ENCODE measurements around the gene ETNK2. TPM values are rescaled to one million over a fixed set of nuclear protein-coding genes. Genes with fewer than 3 reads are reported as not detected.

ETNK2 gene
- total and polyA plus RNA-seq, 2 of the 13 experiments (the other 11 are each of a cell fraction or from before 2014, with no cell fraction given): 15.5 to 42.8 TPM

DNA sequence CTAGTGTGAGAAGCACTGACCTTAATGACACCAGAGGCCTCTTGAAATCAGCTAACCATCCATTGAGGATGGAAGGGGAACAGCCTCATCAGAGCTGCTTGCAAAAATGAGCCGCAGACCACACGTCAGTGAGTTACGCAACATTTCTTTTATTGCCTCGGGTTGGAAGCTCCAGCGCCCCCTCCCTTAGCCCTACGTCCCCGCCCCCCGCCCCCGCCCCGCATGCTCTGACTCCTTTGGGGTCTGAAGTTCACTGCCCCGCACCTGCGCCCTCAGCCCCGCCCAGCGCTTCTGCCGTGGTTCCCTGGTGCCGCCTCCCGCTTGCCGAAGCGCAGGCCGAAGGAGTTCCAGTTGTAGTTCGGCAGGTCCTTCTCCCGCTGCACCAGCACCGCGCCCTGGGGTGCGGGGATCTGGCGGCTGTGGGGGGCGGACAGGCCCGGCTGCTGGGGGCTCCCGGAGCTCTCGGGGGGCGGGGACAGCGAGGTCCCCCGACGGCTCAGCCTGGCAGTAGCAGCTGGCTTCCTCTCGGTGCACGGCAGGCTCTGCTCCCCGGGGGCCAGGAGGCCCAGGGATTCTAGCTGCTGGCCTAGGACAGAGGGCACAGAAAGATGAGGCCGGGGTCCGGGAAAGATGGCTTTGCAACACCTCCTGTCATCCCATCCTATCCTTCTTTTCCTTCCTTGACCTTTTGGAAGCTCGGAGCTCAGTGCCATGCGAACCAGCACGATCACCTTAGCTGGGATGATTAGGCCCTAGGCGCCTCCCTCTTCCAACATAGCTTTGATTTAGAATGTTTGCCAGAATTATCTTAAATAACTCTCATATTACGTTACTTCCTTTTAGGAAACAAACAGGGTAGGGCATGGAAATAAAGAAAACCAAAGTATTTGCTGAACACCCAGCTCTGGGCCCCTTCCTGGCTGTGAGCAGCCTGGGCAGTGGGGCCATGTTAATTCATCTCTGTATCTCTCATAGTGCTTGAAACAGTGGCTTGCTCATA lies 38.7 kb upstream of the ETNK2 start (continued):
- TF ChIP-seq, protein P1, sequence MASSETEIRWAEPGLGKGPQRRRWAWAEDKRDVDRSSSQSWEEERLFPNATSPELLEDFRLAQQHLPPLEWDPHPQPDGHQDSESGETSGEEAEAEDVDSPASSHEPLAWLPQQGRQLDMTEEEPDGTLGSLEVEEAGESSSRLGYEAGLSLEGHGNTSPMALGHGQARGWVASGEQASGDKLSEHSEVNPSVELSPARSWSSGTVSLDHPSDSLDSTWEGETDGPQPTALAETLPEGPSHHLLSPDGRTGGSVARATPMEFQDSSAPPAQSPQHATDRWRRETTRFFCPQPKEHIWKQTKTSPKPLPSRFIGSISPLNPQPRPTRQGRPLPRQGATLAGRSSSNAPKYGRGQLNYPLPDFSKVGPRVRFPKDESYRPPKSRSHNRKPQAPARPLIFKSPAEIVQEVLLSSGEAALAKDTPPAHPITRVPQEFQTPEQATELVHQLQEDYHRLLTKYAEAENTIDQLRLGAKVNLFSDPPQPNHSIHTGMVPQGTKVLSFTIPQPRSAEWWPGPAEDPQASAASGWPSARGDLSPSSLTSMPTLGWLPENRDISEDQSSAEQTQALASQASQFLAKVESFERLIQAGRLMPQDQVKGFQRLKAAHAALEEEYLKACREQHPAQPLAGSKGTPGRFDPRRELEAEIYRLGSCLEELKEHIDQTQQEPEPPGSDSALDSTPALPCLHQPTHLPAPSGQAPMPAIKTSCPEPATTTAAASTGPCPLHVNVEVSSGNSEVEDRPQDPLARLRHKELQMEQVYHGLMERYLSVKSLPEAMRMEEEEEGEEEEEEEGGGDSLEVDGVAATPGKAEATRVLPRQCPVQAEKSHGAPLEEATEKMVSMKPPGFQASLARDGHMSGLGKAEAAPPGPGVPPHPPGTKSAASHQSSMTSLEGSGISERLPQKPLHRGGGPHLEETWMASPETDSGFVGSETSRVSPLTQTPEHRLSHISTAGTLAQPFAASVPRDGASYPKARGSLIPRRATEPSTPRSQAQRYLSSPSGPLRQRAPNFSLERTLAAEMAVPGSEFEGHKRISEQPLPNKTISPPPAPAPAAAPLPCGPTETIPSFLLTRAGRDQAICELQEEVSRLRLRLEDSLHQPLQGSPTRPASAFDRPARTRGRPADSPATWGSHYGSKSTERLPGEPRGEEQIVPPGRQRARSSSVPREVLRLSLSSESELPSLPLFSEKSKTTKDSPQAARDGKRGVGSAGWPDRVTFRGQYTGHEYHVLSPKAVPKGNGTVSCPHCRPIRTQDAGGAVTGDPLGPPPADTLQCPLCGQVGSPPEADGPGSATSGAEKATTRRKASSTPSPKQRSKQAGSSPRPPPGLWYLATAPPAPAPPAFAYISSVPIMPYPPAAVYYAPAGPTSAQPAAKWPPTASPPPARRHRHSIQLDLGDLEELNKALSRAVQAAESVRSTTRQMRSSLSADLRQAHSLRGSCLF (CRISPR knock-in tag; IDR thresholded peaks at IDR 0.05; ENCODE audit: borderline replicate concordance): no peak
- TF ChIP-seq, protein P2, sequence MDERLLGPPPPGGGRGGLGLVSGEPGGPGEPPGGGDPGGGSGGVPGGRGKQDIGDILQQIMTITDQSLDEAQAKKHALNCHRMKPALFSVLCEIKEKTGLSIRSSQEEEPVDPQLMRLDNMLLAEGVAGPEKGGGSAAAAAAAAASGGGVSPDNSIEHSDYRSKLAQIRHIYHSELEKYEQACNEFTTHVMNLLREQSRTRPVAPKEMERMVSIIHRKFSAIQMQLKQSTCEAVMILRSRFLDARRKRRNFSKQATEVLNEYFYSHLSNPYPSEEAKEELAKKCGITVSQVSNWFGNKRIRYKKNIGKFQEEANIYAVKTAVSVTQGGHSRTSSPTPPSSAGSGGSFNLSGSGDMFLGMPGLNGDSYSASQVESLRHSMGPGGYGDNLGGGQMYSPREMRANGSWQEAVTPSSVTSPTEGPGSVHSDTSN (CRISPR knock-in tag; IDR thresholded peaks at IDR 0.05): no peak
- TF ChIP-seq ZNF883 (CRISPR knock-in tag; IDR thresholded peaks at IDR 0.05; ENCODE audit: not compliant biosample characterization) (peak; percentile 54), ZNF891 (CRISPR knock-in tag; IDR thresholded peaks at IDR 0.05) (no peak), RBFOX2 (IDR thresholded peaks at IDR 0.05; ENCODE audit: low read depth, low read length) (0 out of 2 replicates have a peak, but pooled peaks have one; percentile 40), NONO (IDR thresholded peaks at IDR 0.05) (no peak), NONO (CRISPR knock-in tag; conservative IDR thresholded peaks at IDR 0.05) (no peak), ZNF180 (CRISPR knock-in tag; IDR thresholded peaks at IDR 0.05; ENCODE audit: borderline replicate concordance, low read depth) (no peak), GABPB1 (CRISPR knock-in tag; IDR thresholded peaks at IDR 0.05) (peak; percentile 64; the same call in 1 of the 2 replicates), PLRG1 (conservative IDR thresholded peaks at IDR 0.05) (no peak), NRL (CRISPR knock-in tag; IDR thresholded peaks at IDR 0.05; ENCODE audit: borderline replicate concordance) (no peak)
- TF ChIP-seq, protein P3, sequence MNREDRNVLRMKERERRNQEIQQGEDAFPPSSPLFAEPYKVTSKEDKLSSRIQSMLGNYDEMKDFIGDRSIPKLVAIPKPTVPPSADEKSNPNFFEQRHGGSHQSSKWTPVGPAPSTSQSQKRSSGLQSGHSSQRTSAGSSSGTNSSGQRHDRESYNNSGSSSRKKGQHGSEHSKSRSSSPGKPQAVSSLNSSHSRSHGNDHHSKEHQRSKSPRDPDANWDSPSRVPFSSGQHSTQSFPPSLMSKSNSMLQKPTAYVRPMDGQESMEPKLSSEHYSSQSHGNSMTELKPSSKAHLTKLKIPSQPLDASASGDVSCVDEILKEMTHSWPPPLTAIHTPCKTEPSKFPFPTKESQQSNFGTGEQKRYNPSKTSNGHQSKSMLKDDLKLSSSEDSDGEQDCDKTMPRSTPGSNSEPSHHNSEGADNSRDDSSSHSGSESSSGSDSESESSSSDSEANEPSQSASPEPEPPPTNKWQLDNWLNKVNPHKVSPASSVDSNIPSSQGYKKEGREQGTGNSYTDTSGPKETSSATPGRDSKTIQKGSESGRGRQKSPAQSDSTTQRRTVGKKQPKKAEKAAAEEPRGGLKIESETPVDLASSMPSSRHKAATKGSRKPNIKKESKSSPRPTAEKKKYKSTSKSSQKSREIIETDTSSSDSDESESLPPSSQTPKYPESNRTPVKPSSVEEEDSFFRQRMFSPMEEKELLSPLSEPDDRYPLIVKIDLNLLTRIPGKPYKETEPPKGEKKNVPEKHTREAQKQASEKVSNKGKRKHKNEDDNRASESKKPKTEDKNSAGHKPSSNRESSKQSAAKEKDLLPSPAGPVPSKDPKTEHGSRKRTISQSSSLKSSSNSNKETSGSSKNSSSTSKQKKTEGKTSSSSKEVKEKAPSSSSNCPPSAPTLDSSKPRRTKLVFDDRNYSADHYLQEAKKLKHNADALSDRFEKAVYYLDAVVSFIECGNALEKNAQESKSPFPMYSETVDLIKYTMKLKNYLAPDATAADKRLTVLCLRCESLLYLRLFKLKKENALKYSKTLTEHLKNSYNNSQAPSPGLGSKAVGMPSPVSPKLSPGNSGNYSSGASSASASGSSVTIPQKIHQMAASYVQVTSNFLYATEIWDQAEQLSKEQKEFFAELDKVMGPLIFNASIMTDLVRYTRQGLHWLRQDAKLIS (CRISPR knock-in tag; IDR thresholded peaks at IDR 0.05): no peak
- TF ChIP-seq, protein P4, sequence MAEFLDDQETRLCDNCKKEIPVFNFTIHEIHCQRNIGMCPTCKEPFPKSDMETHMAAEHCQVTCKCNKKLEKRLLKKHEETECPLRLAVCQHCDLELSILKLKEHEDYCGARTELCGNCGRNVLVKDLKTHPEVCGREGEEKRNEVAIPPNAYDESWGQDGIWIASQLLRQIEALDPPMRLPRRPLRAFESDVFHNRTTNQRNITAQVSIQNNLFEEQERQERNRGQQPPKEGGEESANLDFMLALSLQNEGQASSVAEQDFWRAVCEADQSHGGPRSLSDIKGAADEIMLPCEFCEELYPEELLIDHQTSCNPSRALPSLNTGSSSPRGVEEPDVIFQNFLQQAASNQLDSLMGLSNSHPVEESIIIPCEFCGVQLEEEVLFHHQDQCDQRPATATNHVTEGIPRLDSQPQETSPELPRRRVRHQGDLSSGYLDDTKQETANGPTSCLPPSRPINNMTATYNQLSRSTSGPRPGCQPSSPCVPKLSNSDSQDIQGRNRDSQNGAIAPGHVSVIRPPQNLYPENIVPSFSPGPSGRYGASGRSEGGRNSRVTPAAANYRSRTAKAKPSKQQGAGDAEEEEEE (CRISPR knock-in tag; IDR thresholded peaks at IDR 0.05; ENCODE audit: borderline replicate concordance): no peak
- TF ChIP-seq, protein P5, sequence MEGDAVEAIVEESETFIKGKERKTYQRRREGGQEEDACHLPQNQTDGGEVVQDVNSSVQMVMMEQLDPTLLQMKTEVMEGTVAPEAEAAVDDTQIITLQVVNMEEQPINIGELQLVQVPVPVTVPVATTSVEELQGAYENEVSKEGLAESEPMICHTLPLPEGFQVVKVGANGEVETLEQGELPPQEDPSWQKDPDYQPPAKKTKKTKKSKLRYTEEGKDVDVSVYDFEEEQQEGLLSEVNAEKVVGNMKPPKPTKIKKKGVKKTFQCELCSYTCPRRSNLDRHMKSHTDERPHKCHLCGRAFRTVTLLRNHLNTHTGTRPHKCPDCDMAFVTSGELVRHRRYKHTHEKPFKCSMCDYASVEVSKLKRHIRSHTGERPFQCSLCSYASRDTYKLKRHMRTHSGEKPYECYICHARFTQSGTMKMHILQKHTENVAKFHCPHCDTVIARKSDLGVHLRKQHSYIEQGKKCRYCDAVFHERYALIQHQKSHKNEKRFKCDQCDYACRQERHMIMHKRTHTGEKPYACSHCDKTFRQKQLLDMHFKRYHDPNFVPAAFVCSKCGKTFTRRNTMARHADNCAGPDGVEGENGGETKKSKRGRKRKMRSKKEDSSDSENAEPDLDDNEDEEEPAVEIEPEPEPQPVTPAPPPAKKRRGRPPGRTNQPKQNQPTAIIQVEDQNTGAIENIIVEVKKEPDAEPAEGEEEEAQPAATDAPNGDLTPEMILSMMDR (CRISPR knock-in tag; IDR thresholded peaks at IDR 0.05): peak; percentile 21; the same call in 1 of the 2 replicates
